Femur (tissue), 1 donor: ENCODE measurements around the gene PDE9A.

Experiments
- DNase-seq: peaks from one replicate; pipeline ENCODE4 v3.0.0-alpha.2; 2017

PDE9A gene

GRCh38 chr21:42673633-42674328 is 20.4 kb downstream of the PDE9A start:
- no peak for DNase-seq

DNA sequence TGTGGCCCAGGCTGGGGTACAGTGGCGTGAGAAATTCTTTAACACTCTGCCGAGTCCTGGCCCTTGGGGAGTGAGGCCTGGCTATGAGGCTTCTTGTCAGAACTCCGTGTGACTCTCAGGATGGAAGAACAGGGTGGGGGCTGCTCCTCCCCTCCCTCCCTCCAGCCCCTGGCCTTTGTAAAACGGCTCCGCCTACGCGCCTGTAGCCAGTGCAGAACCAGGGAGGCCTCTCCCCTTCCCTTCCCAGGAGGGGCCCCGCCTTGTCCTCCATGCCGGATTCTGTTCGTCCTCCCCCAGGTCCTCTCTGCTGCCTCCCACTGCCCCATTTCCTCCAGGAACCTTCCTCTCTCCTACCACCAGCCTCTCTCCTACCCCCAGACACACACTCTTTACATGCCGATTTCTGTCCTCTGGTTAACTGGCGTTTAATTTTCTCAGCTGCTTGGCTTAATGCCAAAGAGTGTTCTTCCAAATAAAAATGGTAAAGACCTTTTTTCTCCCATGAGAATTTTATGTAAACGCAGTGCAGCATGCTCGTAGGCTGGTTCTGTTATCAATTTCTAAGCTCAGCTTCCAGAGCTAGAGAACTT is 21.0 kb downstream of the PDE9A start:
- peak; percentile 84 for DNase-seq

DNA sequence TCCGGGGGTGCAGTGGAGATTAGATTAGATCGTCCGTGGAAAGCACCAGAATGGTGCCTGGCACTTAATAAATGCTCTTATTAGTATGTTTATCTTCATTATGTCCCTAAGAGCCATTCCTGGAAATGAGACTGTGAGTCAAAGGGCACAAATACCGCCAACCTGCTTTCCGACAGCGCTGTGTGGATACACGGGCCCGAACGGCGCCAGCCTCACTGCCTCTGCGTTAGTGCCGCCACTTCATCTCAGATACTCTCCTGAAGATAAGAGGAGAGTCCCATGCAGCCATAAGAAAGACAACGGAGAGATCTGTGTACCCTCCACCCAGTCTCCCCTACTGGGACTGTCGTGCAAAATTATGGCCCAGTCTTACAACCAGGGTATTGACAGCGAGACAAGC is 22.0 kb downstream of the PDE9A start:
- no peak for DNase-seq

DNA sequence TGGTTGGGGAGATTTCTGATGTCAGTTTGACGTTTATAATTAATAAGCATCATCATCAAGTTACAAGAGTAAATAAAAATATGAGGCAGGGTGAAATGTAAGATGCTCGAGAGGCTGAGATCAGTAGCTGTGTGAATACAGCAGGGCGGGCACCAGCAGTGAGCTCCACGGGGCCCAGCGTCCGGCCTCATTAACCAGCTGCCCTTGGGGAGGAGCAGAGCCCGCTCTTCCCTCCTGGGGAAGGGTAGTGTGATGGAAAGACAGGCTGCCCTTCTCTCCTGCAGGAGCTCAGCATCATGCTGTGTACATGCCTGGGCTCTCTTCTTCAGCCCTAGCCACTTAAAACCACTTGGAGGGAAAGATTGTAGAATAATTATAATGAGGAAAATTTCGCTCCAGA is 23.4 kb downstream of the PDE9A start:
- no peak for DNase-seq

DNA sequence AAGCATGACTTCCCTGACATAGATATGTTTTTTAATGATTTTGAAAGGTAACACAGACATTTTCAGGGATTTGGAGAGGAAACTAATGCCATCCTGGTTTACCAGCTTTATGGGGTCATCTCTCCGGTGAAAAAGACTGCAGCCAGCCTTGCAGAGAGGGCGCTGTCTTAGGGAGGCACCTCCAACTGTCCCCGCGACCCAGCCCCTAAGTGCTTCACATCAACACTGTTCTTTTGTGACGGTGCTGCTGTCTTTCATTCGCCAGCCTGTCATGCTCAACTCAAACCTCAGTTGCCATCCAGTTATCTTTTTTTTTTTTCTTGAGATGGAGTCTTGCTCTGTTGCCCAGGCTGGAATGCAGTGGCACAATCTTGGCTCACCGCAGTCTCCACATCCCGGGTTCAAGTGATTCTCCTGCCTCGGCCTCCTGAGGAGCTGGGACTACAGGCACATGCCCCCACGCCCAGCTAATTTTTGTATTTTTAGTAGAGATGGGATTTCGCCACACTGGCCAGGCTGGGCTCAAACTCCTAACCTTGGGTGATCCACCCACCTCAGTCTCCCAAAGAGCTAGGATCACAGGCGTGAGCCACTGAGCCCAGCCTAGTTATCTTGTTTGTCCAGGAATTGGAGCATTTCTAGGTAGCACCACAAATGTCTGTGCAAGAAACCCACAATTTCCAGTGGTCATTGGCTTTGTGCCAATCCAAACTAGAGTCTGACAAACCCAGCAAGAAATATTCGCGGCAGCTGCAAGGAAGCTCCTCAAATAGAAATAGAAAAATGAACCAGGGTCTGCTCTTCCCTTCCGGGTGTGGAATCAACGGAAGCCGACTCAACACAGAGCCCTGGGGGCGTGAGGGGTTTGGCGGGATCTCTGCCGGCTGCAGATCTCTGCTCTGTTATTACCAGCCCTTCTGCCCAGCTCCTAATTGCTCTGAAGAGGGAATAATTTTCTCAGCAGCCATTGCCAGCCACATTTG is 24.2 kb downstream of the PDE9A start:
- DNase-seq = peak; percentile 82

- DNase-seq = no peak
Observed at GRCh38 chr21:42678618-42679295, 25.3 kb downstream of the PDE9A start.

GRCh38 chr21:42679319-42680057 is 26.1 kb downstream of the PDE9A start:
- DNase-seq = no peak

GRCh38 chr21:42680058-42680330 is 26.6 kb downstream of the PDE9A start:
- no peak for DNase-seq

DNA sequence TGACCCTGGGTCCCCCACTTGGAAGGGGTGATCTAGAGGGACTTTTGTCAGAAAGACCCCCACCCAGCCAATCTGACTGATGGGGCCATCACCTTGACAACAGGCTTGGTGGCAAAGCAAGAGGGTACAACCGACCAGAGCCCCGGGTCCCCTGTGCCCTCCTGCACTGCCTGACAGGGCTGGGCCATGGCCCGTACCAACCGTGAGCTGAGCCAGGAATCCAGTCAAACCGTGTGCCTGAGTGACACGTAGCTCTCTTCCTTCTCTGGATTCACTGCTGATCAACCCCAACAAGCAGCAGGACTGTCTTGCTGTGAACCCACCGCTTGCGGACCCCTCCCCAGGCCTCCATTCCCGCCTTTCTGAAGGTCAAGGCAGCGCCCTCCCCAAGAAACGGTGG is 27.0 kb downstream of the PDE9A start:
- no peak for DNase-seq

- no peak for DNase-seq
Observed at GRCh38 chr21:42681296-42682206, 28.1 kb downstream of the PDE9A start.

DNA sequence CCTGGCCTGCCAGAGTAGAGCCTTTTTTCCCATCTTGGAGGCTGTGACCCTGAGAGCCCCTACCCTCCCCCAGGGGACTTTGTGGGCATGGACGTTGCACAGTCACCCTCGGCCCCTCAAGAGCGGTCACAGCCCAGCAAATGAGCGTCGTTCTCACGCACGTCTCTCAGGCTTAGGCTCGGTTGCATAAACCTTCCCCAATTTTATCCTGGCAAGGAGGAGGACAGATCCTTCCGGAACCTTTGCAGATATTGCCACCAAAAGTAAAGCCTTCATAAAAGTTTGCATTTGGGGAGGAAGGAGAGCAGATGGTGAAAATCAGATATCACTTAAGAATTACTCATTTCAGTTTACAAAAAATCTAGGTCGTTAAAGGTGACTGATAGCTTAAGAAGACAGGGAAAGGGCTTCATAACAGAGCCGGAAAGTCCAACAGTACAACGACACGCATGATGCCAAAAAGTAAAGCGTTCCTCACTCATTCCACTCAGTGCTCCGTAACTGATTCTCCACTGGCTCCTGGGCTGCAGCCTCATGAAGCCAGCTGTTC is 29.3 kb downstream of the PDE9A start:
- no peak for DNase-seq

DNA sequence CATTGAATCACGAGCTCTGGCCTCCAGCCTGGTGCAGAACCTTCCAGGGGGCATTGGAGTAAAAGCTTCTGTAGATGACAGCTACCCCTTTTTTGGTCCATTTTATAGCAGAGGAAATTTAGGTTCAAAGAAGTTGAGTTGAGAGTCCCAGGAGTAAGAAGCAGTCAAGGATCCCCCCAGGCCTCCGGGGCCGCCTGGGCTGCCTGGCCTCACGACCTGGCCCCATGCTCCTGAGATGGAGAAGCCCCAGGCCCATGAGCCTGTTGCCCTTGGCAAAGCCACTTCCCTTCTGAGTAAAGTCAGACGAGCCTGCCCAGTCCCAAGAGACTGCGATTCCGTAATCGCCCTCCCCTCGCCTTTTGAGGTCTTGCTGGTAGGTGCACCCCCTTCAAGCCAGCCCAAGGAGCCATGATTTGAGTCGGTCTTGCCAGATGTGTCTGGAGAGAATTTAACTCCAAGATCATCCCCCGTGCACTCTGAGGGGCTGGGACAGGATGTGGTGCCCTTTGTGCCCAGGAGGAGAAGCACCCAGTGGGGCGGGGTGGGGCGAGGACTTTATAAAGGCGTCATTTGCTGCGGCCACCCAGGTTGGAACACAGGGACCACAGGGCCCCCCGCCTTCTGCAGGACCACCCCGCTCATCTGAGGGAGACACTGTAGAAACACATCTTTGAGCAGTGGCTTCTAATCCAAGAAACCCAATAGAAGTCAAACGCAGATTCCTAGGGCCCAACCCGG is 30.1 kb downstream of the PDE9A start:
- DNase-seq = no peak

DNA sequence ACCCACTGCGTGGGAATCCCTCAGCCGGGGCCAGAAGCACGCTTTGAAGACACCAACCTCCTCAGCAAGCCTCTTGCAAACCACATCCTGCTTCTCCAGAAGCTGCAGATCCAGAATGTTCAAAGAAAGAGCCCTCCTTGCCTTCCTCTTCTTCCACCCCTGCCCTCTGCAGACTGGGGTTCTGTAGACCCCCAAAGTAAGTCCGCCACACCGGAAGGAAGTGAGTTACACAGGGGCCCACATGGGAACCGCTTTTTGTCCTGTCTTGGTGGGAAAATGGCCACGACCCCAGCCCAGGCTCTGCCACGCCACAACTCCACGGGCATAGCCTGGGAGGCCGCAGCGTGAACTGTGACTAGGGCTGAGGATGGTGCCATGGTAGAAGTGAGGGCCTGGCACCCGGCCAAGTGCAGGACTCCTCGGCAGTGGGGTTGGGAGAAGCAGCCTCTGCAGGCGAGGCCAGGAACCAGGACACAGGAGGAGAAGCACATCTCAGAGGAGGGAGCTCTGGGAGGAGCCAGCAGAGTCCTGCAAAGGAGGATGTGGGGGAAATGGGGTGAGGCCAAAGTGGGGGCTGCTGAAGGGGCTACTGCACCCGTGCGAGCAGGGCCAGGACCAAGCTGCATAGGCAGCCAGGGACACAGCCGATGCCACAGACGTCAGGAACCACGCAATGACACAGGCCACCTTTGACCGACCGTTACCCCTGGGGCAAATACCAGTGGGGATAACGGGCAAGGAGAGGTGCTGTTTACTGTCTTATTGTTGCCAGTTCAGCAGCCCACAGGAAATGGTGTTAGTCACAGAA is 30.9 kb downstream of the PDE9A start:
- DNase-seq = no peak

- DNase-seq = no peak
Observed at GRCh38 chr21:42685036-42685435, 31.6 kb downstream of the PDE9A start.

DNA sequence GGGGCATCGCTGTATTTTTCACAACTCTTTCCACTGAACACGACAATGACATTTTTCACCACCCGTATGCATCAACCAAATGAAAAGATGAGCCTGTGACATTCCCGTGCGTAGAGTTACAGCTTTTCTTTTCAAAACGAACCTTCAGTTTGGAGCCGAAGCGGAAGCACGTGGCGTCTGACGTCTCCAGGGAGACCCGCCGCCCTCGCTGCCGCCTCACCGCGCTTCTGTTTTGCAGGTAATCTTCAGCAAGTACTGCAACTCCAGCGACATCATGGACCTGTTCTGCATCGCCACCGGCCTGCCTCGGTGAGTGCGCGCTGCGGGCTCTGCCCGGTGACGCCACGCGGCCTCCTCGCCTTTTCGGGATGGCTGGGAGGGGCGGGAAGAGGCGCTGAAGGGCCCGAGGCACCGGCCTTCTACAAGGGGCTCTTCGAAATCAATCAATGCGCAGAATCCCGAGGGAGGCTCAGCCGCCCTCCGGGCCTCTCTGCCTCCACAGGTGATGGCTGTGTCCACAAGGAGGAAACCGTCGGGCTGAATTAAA is 32.6 kb downstream of the PDE9A start:
- no peak for DNase-seq

DNA sequence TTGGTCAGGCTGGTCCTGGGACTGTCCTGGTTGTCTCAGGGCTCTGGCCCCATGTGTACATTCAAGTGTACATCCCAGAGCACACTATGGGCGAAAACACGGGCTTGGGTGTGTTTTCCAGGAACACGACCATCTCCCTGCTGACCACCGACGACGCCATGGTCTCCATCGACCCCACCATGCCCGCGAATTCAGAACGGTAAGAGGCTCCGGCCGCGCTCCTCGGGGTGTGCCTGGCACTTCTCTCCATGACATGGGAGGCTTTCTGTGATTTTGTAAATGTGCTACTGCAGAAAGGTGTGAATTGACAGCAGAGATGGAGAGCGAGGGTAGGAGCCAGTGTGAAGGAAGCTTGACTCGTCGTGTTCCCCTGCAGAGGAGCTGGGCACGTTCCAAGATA is 34.4 kb downstream of the PDE9A start:
- no peak for DNase-seq

DNA sequence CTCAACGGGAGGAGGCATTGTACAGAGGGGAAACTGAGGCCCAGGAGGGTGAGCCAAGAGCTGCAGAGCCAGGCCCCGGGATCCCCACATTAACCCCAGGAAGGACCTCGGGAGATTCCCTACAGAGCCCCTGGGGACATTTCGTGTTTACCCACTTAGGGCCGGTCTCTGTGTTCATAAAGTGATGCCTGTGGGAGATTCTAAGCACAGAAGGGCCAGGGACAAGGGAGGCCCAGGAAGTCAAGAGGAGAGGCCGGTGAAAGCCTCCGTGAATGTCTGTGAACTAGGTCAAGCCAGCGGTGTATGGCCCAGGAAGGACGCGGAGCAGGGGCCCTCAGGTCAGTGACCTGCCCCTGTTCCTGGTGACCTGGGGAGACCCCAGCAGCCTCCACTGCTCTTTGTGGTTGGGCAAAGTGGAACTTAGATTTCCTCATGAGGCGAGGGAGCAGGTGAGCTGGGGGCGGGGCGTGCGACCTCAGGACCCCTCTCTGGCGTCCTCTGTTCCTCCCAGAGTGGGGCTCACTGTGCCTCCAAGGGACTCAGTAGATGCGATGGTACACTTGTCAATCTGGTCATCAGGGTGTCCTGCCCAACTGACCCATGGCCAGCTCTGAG is 34.9 kb downstream of the PDE9A start:
- no peak for DNase-seq

- DNase-seq = no peak
Observed at GRCh38 chr21:42688841-42689371, 35.5 kb downstream of the PDE9A start.

- no peak for DNase-seq
Observed at GRCh38 chr21:42690586-42690985, 37.2 kb downstream of the PDE9A start.
